Stromal cell of bone marrow (primary cell): ENCODE results near the gene MON1A.

Experiments used
- DNase-seq: peaks from one replicate; pipeline ENCODE4 v3.0.0-alpha.2; 2012; ENCODE audit warnings: low read depth

Gene MON1A

GRCh38 chr3:49889296-49889695, 40.3 kb downstream of the MON1A start:
- no peak for DNase-seq

DNA sequence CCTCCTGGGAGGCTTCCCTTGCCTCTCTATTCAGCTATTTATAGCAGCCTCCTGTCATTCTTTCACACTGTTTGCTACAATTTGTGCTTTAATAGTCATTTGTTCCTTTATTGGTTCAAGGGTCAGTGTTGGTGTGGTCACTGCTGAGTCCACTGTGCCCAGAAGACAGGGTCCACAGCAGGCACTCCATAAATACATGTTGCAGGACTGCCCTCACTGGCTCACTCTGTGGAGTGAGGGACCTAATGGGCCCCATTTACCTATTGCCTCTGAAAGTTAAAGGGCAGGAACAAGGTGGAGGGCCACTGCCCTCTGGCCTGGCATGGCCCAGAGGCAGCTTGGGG, 42.7 kb downstream of the MON1A start:
- DNase-seq: no peak

GRCh38 chr3:49883998-49884397, 45.6 kb downstream of the MON1A start:
- no peak for DNase-seq

DNA sequence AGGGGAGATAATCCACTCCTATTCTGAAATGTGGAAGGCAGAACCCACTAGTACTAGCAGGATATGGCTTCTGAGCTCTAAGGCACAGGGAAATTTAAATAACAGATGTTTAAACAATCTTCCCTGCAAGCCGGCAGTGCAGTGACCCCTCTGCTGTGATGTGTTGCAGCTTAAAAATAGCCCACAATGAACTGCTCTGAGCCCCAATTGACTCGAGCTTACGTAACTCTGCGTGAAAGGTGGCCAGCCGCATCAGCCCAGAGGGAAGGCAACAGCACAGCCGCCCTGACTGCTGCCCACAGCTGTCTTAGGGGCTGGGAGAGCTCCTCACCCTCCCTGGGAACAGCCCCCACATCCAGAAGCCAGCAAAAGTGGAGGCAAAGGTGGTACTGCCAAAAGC, 47.4 kb downstream of the MON1A start:
- no peak for DNase-seq

- DNase-seq: no peak
These were observed 48.9 kb downstream of the MON1A start for GRCh38 chr3:49880581-49881315.

DNA sequence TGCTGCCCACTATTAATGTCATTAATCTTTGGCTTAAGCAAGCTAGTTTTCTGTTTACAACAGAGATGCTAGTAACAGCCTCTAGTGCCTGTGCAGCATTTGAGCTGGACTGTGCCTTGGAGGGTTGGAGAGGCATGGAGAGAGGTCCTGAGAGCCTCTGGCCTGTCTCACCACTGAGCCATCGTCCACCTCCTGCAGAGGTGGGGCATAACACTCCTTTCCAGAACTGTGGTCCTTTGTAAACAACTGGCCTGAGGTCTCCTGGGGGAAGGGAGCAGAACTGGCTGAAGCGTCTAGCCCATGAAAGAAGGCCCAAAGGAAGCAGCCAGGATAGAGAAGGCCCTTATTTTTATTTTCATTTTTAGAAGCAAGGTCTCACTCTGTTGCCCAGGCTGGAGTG, 49.9 kb downstream of the MON1A start:
- no peak for DNase-seq

- DNase-seq: no peak
These were observed 50.9 kb downstream of the MON1A start for GRCh38 chr3:49878686-49879085.

- DNase-seq: no peak
These were observed 51.9 kb downstream of the MON1A start for GRCh38 chr3:49877716-49878115.

DNA sequence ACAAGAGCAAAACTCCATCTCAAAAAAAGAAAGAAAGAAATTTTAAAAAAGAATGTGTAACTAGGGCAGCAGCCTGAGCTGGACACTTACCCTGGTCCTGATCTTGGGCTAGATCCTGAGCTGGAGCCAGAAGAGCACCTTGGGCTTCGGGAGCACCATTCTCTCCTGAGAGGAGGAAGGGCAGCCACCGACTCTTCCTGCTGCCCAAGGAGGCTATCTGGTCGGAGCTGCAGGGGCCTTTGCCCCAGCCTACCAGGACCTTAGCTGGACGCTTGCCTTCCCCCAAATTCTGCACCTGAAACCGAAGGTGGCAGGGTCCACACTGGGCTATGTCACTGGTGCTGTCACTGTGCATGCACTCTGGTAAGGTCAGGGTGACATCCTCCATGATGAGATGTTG, 53.0 kb downstream of the MON1A start:
- DNase-seq: no peak

GRCh38 chr3:49873623-49874022, 56.0 kb downstream of the MON1A start:
- DNase-seq: no peak

GRCh38 chr3:49872801-49873281, 56.8 kb downstream of the MON1A start:
- DNase-seq: no peak

GRCh38 chr3:49871531-49872153, 58.0 kb downstream of the MON1A start:
- DNase-seq: no peak

- no peak for DNase-seq
These were observed 60.0 kb downstream of the MON1A start, which contains the start of gene CAMKV for GRCh38 chr3:49869525-49870126. CAMKV (minus strand) TSS chr3:49869906; CDS start chr3:49862388, 7,518 bp downstream.

DNA sequence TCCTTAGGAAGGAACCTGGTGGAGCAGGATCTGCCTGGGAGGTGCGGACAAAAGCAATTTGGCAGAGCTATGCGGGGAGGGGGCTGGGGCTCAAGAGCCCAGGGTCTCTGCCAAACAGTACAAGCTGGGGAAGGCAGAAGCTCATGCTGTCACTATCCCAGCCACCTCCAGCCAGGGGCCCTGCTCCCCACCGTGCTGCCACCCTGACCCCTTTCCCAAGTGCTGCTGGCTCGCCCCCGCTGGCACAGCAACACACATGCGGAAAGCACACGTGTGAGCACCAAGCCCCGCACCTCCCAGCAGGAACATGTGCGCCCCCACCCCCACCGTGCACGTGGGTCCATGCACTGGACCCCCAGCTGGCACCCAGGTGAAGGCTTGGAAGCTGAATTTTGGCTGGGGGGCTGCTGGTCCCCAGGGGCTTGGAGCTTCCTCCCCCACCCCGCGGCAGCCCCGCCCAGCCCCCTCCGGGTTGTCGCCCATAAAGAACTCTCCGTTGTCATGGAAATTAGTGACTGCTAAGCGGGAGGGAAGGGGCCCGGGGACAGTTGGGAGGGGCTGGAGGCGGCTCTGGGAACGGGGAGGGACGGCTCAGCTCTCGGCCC, 60.6 kb downstream of the MON1A start:
- DNase-seq: no peak

GRCh38 chr3:49867871-49868321, 61.7 kb downstream of the MON1A start:
- DNase-seq: no peak

GRCh38 chr3:49867400-49867799, 62.2 kb downstream of the MON1A start:
- no peak for DNase-seq

GRCh38 chr3:49865198-49865784, 64.3 kb downstream of the MON1A start:
- DNase-seq: no peak

DNA sequence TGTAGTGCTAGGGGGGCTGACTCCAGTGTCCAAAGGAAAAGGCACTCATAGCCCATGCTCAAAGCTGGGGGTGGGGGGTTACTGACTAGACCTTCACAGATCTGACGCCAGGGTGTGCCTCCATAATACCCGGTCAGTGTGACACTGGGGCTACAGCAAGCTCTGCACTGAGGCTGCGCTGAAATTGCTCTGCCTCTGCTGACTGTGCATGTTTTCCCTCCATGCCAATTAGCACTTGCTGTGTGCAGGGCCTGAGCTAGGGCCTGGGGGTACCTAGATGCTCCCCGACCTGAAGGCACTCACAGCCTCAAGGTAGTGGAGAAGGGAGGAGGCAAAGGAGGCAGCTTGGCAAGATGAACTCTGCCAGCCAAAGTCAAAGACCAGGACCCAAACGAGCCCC, 65.1 kb downstream of the MON1A start:
- no peak for DNase-seq

DNA sequence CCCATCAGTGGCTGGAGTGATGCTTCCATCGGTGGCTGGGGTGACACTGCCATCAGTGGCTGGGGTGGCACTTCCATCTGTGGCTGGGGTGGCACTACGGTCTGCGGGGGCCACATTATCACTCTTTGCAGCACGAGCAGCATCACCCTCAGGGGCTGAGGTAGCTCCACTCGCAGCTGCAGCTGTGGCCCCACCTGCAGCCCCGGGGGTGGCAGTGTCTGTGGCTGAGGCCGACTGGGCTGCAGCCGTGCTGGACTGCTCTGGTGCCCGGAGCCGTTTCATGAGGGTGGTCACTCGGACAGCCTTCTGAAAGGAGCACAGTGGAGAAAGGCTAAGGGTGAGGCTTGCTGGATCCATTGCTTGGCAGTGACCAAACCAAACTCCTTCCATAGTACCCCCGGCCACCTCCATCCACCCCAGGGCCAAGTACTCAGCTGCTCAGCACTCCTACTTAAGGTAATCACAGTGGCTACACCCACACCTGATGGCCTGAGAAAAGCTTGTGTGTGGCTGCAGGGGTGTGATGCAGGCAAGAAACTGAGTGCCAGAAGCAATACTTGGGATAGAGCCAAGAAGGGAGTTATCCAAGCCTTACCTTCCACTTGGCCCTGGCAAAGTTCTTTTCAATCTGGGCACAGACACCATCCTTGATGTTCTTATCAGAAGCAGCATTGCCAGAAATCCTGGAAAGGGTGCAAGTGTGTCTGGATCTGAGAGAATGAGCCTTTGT, 69.9 kb downstream of the MON1A start:
- DNase-seq: no peak
